ENCODE results near the gene CLCA2. TPM values are rescaled to one million over a fixed set of nuclear protein-coding genes. Genes with fewer than 3 reads are reported as not detected.

The CLCA2 gene
- total and polyA plus RNA-seq, 2 donors (not counting 1 experiment from before 2014, with no cell fraction given), result not detected

- H3K4me2 ChIP-seq (replicated peaks; ENCODE audit: low read depth, low read length, poor library complexity, severe bottlenecking), result no peak overlapping the region
- Mint-ChIP-seq H3K4me1 (peaks cover 4% of the 10 kb centered on the region), H3K27ac (no peak overlapping the region), H3K4me3 (no peak overlapping the region), H3K27me3 (peaks cover 13% of the 10 kb centered on the region), H3K9me3 (ENCODE audit: insufficient read depth) (no peaks in the 10 kb centered on the region)
- no peaks in the 10 kb centered on the region for H3K36me3 ChIP-seq (replicated peaks in 1 of 2; ENCODE audit: control extremely low read depth in 1 of 2, control insufficient read depth in 1 of 2, extremely low read depth in 1 of 2, insufficient read depth in 2 of 2, low read length in 1 of 2)
- no peak overlapping the region for H2AFZ ChIP-seq (ENCODE audit: insufficient read depth, low read depth, low read length, poor library complexity, severe bottlenecking)
- no peak for TF ChIP-seq CTCF (IDR thresholded peaks at IDR 0.05)
- no peak for TF ChIP-seq EZH2 (IDR thresholded peaks at IDR 0.05; ENCODE audit: borderline replicate concordance, insufficient read depth, low read depth, low read length, poor library complexity, severe bottlenecking)
- no peak overlapping the region for H3K9ac ChIP-seq (ENCODE audit: low read length)
- POLR2A ChIA-PET, result no interaction called here
- H3K27me3 ChIP-seq (replicated peaks in 1 of 4; ENCODE audit: control extremely low read depth in 1 of 4, control insufficient read depth in 3 of 4, insufficient read depth in 4 of 4, low read length in 3 of 4), result peaks cover 0 to 3% (median 0%) of the 10 kb centered on the region in 4 experiments
- 60% methylated on average over 1 of the region's 10 CpGs for WGBS (ENCODE audit: insufficient coverage)
- no peaks in the 10 kb centered on the region for H3K79me2 ChIP-seq (ENCODE audit: control insufficient read depth, insufficient read depth, low read length)
- ATAC-seq (ENCODE audit: low read depth) (no peak), DNase-seq (no peak)
- CTCF ChIA-PET, result interaction anchor here (0.6 to 1.5 kb wide), 3 partner anchors 18 to 217 kb away, joined by 3 to 6 read pairs (median 3); no protein-coding TSS in a partner anchor
- H4K20me1 ChIP-seq (ENCODE audit: control insufficient read depth, insufficient read depth, low read length, poor library complexity, severe bottlenecking), result no peaks in the 10 kb centered on the region
- intact Hi-C loops (cut with micrococcal nuclease), result loop anchor here (5.0 to 10.0 kb wide), 2 partner anchors 214 to 271 kb away; no protein-coding TSS in a partner anchor
- no peak overlapping the region for H3K4me3 ChIP-seq (ENCODE audit: control extremely low read depth in 1 of 5, extremely low read depth in 1 of 5, insufficient read depth in 1 of 5, low read depth in 2 of 5, low read length in 4 of 5)
- H3K9me3 ChIP-seq (ENCODE audit: control extremely low read depth in 1 of 3, control insufficient read depth in 2 of 3, insufficient read depth in 1 of 3, low read length in 2 of 3), result no peaks in the 10 kb centered on the region
- no peak overlapping the region for H3K27ac ChIP-seq (ENCODE audit: low read length in 2 of 2)
- H3K4me1 ChIP-seq (ENCODE audit: control insufficient read depth in 2 of 2, insufficient read depth in 2 of 2, low read length in 2 of 2), result no peaks in the 10 kb centered on the region
Observed at GRCh38 chr1:86470859-86471258, 46.9 kb downstream of the CLCA2 start.

DNA sequence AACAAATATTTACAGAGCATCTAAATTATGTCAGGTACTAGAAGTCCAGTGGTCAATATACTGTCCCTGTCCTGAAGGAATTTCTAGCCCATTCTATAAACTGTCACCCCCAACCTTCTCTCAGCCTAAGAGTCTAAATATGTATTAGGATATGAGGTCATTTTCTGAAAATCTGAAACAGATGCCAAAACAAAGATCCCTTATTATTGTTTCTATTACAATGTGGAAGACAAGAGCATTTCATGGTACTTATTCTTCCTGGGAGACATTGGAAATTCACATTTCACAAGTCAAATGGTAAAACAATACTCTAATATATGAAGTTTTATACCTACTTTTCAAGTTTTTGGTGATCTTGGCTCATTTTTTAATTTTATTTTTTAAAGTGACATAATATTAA, 47.3 kb downstream of the CLCA2 start:
- POLR2A ChIA-PET, result no interaction called here
- H3K79me2 ChIP-seq (ENCODE audit: control insufficient read depth, insufficient read depth, low read length), result no peaks in the 10 kb centered on the region
- TF ChIP-seq EZH2 (IDR thresholded peaks at IDR 0.05; ENCODE audit: borderline replicate concordance, insufficient read depth, low read depth, low read length, poor library complexity, severe bottlenecking) (no peak), CTCF (IDR thresholded peaks at IDR 0.05) (no peak)
- H3K27me3 Mint-ChIP-seq, result peaks cover 11% of the 10 kb centered on the region
- H3K9me3 ChIP-seq (ENCODE audit: control extremely low read depth in 1 of 3, control insufficient read depth in 2 of 3, insufficient read depth in 1 of 3, low read length in 2 of 3), result no peaks in the 10 kb centered on the region
- H4K20me1 ChIP-seq (ENCODE audit: control insufficient read depth, insufficient read depth, low read length, poor library complexity, severe bottlenecking), result no peaks in the 10 kb centered on the region
- peaks cover 4% of the 10 kb centered on the region for H3K4me1 Mint-ChIP-seq
- H3K4me2 ChIP-seq (replicated peaks; ENCODE audit: low read depth, low read length, poor library complexity, severe bottlenecking), result no peak overlapping the region
- no peak overlapping the region for H3K27ac Mint-ChIP-seq
- no peaks in the 10 kb centered on the region for H3K9me3 Mint-ChIP-seq (ENCODE audit: insufficient read depth)
- H3K4me3 Mint-ChIP-seq, result no peak overlapping the region
- H3K4me3 ChIP-seq (ENCODE audit: control extremely low read depth in 1 of 5, extremely low read depth in 1 of 5, insufficient read depth in 1 of 5, low read depth in 2 of 5, low read length in 4 of 5), result no peak overlapping the region
- no peak overlapping the region for H3K27ac ChIP-seq (ENCODE audit: low read length in 2 of 2)
- H3K9ac ChIP-seq (ENCODE audit: low read length), result no peak overlapping the region
- ATAC-seq (ENCODE audit: low read depth) (no peak), DNase-seq (no peak)
- no peaks in the 10 kb centered on the region for H3K4me1 ChIP-seq (ENCODE audit: control insufficient read depth in 2 of 2, insufficient read depth in 2 of 2, low read length in 2 of 2)
- H2AFZ ChIP-seq (ENCODE audit: insufficient read depth, low read depth, low read length, poor library complexity, severe bottlenecking), result no peak overlapping the region
- CTCF ChIA-PET, result interaction anchor here (0.6 to 5.3 kb wide), 3 partner anchors 19 to 216 kb away, joined by 3 to 67 read pairs (median 28); no protein-coding TSS in a partner anchor
- peaks cover 0 to 3% (median 0%) of the 10 kb centered on the region in 4 experiments for H3K27me3 ChIP-seq (replicated peaks in 1 of 4; ENCODE audit: control extremely low read depth in 1 of 4, control insufficient read depth in 3 of 4, insufficient read depth in 4 of 4, low read length in 3 of 4)
- intact Hi-C loops (cut with micrococcal nuclease), result loop anchor here (5.0 to 10.0 kb wide), 2 partner anchors 214 to 271 kb away; no protein-coding TSS in a partner anchor
- H3K36me3 ChIP-seq (replicated peaks in 1 of 2; ENCODE audit: control extremely low read depth in 1 of 2, control insufficient read depth in 1 of 2, extremely low read depth in 1 of 2, insufficient read depth in 2 of 2, low read length in 1 of 2), result no peaks in the 10 kb centered on the region

Measured in B cell (primary cell).